ENCODE measurements around the gene PPP1R14D. TPM values are rescaled to one million over a fixed set of nuclear protein-coding genes. Genes with fewer than 3 reads are reported as not detected.
A peak's percentile ranks its signal among the peaks of the same experiment; 100 is the strongest.

The PPP1R14D gene
- total RNA-seq, 4 donors from 2014 or later = not detected

GRCh38 chr15:40766194-40766815 is 62.2 kb downstream of the PPP1R14D start:
- no peak for DNase-seq (ENCODE audit: low spot score in 2 of 2)
- Histone ChIP-seq H3K36me3 (peaks cover 0 to 44% (median 0%) of the 10 kb centered on the region in 3 donors), H3K27ac (peak overlapping the region in 2 of 4 donors; percentile 67 to 78), H3K27me3 (no peaks in the 10 kb centered on the region), H3K4me1 (peaks cover 0 to 61% (median 38%) of the 10 kb centered on the region in 4 donors), H3K9me3 (no peaks in the 10 kb centered on the region), H3K4me3 (no peak overlapping the region)
- WGBS, 2 donors = 61 to 76% methylated on average over 6 to 7 of the region's 7 CpGs
- TF ChIP-seq POLR2A (IDR thresholded peaks at IDR 0.05) = no peak

Small RNA genes lying within 50 kb of the gene (small RNA-seq; reads per million reads assigned to genes)
- gene AC025166.1 = not detected

Other genes starting within 250 kb of the PPP1R14D start
- gene KNL1, start 234.5 kb downstream of the PPP1R14D start, total RNA-seq = 1 to 10 TPM in 2 of 4 donors, under 1 TPM in 2; under 0.01 to 1.3 (median 0.99) TPM
- gene RAD51, start 133.5 kb downstream of the PPP1R14D start, total RNA-seq = under 1 TPM in 2 of 4 donors, not detected in 2; 0.42 to 0.59 TPM
- gene RMDN3, start 73.5 kb downstream of the PPP1R14D start, total RNA-seq = 10 to 100 TPM; 26.7 to 41.1 (median 39.1) TPM
- 10 to 100 TPM; 24.5 to 49.4 (median 44.1) TPM for gene GCHFR, start 64.6 kb downstream of the PPP1R14D start, total RNA-seq
- gene C15orf62, start 58.7 kb downstream of the PPP1R14D start, total RNA-seq = under 1 TPM in 1 of 4 donors, not detected in 3; 0.59 TPM
- 10 to 100 TPM; 19.0 to 48.5 (median 34.2) TPM for gene ZFYVE19, start 21.6 kb downstream of the PPP1R14D start, total RNA-seq
- 10 to 100 TPM; 23.9 to 61.5 (median 36.3) TPM for gene DNAJC17, start 21.2 kb downstream of the PPP1R14D start, total RNA-seq
- 10 to 100 TPM in 1 of 4 donors, 1 to 10 TPM in 3; 1.1 to 12.0 (median 4.2) TPM for gene SPINT1, start 15.3 kb upstream of the PPP1R14D start, total RNA-seq
- under 1 TPM in 2 of 4 donors, not detected in 2; 0.39 to 0.60 TPM for gene RHOV, start 45.5 kb upstream of the PPP1R14D start, total RNA-seq
- 10 to 100 TPM; 22.2 to 29.2 (median 25.2) TPM for gene VPS18, start 65.7 kb upstream of the PPP1R14D start, total RNA-seq
- gene DLL4, start 100.6 kb upstream of the PPP1R14D start, total RNA-seq = 10 to 100 TPM in 1 of 4 donors, 1 to 10 TPM in 3; 4.2 to 11.2 (median 7.1) TPM
- 1 to 10 TPM in 1 of 4 donors, not detected in 3; 2.7 TPM for gene CHAC1, start 124.8 kb upstream of the PPP1R14D start, total RNA-seq